GM21737 (cell line): ENCODE data around the gene LNPK.
"Not testable (repeated sequence)": the region's sequence is repeated elsewhere in the genome, so short reads cannot be mapped to it uniquely, and the experiment has no call there.

Experiments used
- ATAC-seq: cut with Tn5 transposase; IDR thresholded peaks from one replicate; pipeline ENCODE4 v1.9.1; 2021; ENCODE audit warnings: mild to moderate bottlenecking, moderate library complexity; ENCODE audit not compliant: unreplicated experiment

The LNPK gene

DNA sequence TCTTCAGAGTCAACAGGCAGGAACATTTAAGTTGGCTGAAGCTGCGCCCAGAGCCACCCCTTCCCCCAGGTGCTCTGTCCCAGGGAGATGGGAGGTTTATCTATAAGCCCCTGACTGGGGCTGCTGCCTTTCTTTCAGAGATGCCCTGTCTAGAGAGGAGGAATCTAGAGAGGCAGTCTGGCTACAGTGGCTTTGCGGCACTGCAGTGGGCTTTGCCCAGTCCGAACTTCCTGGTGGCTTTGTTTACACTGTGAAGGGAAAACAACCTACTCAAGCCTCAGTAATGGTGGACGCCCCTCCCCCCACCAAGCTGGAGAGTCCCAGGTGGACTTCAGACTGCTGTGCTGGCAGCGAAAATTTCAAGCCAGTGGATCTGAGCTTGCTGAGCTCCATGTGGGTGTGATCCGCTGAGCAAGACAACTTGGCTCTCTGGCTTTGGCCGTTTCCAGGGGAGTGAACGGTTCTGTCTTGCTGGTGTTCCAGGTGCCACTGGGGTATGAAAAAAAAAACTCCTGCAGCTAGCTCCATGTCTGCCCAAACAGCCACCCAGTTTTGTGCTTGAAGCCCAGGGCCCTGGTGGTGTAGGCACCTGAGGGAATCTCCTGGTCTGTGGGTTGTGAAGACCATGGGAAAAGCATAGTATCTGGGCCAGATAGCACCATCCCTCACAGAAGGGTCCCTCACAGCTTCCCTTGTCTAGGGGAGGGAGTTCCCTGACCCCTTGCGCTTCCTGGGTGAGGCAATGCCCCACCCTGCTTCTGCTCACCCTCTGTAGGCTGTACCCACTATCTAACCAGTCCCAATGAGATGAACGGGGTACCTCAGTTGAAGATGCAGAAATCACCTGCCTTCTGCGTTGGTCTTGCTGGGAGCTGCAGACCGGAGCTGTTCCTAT, 88.0 kb downstream of the LNPK start:
- not testable (repeated sequence) for ATAC-seq

DNA sequence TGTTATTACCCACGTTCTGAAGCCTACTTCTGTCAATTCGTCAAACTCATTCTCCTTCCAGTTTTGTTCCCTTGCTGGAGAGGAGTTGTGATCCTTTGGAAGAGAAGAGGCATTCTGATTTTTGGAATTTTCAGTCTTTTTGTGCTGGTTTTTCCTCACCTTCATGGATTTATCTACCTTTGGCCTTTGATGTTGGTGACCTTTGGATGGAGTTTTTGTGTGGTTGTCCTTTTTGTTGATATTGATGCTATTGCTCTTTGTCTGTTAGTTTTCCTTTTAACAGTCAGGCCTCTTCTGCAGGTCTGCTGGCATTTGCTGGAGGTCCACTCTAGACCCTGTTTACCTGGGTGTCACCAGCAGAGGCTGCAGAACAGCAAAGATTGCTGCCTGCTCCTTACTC, 88.8 kb downstream of the LNPK start:
- ATAC-seq = not testable (repeated sequence)

DNA sequence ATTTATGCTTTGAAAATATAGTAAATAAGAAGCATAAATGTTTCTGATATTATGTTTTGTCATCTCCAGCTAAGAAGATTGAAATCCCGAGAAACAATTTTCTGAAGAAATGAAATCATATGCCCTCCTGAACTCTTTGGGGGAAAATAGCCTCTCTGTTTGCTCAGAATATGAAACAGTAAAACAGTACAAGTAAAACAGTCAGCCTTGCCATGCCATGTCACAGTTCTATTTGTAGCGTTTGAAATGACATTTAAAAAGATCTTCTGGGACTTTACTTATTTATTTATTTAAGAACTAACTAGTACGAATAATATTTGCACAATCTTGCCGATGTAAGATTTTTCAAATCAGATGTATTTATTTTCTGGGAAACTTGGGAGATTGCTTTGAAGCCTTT, 98.0 kb downstream of the LNPK start:
- ATAC-seq = no peak

DNA sequence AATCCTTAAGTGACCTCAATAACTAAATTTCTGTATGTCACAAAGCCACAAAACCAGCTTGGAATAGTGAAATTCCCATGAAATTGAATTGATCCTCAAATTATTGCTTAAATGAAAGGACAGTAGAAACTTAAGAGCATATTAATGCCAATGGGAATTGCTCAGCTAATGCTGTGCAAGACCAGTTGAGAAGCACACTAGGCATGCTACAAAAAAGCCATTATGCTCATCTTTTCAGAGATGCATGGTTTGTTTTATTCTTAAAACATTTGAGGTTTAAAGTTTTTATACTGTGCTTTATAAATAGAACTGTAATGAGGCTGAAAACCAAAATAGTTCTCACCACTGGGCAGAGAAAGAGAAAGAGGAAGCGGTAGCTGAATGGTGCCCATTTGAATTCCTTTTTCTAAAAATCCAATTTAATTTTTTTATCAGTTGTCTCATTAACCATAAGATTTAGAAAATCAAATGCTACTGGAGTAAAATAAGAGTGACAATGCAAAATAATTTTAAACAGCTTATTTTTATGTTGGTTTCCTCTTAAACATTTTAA, 98.6 kb downstream of the LNPK start:
- ATAC-seq = no peak

DNA sequence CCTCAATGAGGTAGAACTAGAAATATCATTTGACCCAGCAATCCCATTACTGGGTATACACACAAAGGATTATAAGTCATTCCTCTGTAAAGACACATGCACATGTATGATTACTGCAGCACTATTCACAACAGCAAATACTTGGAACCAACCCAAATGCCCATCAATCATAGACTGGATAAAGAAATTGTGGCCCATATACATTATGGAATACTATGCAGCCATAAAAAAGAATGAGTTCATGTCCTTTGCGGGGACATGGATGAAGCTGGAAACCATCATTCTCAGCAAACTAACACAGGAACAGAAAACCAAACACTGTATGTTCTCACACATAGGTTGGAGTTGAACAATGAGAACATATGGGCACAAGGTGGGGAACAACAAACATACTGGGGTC, 106.1 kb downstream of the LNPK start:
- not testable (repeated sequence) for ATAC-seq

DNA sequence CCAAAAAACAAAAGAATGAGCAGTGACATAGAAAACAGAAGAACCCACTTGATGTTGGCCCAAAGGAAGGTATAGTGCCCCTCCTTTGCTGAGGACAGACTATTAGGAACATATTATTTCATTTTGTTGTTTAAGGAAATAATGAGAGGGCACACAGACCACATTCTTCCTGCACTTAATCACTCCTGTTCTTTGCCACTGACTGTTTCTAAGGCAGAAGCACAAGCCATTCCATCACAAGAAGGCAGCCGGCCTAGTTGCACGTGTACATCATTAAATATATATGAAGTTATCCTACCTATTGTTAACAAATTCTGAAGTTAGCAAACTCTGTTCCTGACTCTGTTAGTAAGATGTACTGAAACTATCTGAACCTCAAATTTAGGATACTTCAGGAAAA, 110.0 kb downstream of the LNPK start:
- no peak for ATAC-seq

DNA sequence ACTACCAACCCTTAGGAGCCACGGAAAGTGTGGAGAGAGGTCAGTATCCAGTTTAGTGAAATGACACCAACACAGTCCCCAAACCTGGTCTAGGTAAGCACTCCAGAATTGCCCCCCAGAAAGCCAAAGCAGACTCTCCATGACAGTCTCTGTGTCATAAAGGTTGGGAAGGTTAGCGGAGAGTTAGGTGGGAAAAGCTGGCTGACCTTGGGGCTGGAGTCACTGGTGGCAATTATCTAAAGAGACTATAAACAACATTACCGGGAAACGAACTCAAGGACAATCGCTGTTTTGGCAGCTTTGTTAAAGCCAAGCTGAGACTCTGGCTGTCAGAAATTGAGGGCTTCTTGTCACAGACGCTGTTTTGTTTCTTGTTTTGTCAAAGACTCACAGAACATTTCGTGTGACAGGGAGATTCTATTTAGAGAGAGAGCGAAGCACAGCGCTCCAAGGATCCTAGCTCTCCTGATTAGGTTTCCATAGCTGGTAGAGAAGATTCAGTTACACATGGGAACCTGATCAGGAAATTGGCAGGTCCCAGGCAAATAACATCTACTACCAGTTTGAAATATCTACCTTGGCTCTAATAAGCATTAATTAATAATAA, 111.3 kb downstream of the LNPK start:
- no peak for ATAC-seq

DNA sequence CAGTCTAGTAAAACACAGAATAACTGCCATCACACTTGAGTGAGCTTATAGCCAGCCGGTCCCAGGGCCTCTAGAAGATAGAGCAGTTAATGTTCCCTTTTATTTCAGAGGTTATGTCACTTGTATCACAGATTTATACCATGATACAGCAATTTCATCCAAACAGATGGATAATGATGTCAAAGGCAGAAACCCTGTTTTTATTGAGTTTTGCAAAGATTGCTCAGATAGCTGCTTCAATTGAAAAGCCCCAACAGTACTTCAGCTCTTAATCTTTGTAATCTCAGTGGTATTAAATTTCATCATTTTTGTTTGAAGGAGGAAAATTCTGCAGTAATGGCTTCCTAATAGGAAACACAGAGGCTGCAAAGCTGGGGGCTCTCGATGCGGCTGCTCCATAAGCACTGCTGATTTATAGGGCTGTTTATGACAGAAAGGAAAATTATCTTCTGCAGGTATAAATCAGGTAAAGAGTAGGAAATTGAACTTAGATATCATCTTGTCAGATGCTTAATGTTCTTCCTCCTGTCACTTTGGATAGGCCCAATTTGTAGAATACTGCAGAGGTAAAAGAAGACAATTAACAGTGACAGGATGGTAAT, 112.3 kb downstream of the LNPK start:
- ATAC-seq = no peak

DNA sequence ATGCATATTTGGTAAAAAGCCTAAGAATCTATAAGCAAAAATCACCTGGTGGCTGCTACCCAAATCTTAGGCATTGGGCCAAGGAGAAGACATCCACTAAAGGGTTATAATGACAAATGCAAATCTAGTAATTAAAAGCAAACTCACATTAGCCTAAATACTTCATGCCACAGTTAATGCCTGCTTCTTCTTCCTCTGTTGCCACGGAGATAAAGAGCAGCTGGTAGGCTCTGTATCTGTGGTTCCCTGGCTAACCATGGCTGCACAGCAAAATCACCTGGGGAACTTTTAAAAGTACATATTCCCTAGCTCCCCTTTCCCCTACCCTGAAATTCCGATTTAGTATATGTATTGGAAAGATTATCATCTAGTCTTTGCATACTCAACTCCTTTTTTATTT, 114.3 kb downstream of the LNPK start:
- ATAC-seq = no peak

DNA sequence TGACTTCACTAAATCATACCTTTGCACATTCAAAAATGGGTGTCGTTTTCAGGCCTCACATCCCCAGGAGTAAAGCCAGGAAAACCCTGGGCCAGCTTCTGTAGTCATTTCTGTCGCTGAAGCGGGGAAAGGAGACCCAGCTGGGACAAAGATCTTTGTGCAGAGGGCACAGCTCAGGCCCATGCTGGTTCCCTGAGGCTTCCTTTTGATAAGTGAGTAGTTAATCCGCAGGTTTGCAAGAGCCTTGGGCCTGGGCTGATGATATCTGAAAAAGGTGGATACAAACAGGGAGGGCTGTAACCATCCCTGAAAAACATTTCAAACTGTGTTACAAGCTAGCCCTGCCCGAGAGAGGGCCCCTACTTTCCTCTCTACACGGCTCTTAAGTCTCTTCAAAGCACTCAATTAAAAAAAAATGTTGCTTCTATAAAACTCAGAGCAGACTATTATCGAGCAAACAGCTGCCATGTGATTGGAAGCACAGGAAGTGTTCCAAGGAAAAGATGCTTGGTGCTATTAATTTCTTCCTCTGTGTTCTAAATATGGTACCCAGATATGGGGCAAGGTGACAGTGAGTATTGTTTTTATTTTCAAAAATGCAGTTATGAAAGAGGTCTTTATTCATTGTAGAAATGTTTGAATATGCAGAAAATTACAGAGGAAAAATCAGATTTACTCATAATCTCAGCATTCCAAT, 117.2 kb downstream of the LNPK start:
- no peak for ATAC-seq

DNA sequence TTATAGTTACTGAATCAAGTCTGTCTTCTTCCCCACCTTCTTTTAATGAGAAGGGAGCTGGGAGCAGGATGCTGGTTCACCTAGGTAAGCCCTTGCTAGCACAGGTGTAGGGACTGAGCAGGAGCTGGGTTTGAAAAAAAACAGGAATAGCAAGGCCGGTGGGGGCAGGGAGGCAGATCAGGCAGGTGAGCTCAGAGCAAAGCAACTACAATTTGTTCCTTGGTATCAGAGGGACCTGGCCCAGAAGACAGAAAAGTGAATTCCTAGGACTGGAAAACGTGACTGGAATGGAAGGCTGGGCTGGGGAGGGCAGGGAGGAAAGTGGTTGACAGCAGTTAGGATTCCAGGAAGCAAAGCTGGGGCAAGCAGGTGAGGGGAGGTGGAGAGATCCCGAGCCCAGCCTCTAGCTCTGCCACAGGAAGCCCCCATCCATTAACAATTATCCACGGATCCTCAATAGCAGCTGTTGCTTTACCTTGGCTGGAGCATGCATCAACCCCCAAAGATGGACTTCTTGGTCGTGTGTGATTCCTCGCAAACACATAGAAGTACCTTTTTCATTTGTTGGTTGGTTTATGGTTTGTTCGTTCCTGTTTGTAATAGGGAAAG, 118.4 kb downstream of the LNPK start:
- no peak for ATAC-seq

DNA sequence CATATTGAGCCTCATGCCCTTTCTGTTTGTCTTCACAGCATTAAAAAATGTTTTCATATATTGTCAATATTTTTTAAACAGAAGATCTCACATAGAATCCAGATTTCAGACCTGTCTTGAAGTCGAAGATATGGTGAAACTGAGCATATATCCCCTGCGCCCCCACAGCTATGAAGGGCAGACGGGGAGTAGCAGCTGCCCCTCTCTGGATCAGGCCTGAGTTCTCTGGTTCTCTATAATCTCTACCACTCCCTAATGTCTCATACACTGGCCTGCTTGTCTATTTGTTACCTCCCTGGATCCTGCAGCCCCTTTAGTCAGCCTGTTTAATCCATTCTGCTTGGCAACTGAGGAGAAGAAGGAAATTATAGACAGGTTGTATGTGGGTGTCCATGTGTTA, 122.4 kb downstream of the LNPK start:
- ATAC-seq = no peak

DNA sequence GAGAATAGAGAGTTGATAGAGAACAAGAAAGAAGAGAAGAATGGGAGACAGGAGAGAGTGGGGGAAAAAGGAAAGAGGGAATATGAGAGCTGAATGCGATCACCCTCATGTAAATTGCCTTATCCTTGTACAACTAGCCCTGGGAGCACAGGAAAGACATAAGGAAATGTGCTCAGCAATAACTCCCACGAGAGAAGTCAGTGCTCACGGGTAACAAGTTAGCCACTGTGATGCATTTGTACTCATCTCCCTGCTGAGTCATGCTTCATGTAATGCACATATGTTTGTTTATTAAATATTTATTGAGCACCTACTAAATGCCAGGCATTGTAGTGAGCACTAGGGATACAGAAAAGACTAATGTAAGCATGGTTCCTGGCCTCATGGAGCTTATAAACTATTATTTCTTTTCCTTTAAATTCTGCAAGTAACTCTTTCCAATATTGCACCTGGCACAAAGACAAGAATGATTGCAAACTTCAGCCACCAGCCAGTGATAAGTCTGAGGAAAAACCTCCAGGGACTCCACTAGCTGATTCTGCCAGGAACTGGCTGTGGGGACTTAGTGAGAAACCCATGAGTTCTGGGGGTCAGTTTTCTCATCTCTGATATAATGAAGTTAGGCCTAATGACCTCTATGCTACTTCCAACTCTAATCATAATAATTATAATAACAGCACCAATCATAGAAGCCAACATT, 124.1 kb downstream of the LNPK start:
- ATAC-seq = no peak

DNA sequence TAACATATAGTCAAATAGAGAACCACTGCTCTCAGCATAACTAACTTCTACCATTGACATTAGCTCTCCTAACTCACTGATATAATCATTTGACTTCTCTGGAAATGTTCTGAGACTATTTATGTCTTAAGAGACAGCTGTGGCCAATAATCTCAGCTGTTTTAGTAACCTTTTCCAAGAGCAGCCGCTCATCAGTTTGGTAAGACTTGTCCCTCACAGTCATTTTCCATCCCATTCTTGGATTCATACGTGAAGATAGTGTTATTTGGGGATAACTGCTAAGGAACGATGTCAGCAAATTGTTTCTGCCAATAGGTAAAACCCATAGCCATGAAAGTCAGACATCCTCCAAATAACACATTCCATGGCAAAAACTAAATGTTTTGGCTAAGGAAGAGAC, 127.8 kb downstream of the LNPK start:
- ATAC-seq = no peak
